ENCODE data around the gene IRAK2.

DNA sequence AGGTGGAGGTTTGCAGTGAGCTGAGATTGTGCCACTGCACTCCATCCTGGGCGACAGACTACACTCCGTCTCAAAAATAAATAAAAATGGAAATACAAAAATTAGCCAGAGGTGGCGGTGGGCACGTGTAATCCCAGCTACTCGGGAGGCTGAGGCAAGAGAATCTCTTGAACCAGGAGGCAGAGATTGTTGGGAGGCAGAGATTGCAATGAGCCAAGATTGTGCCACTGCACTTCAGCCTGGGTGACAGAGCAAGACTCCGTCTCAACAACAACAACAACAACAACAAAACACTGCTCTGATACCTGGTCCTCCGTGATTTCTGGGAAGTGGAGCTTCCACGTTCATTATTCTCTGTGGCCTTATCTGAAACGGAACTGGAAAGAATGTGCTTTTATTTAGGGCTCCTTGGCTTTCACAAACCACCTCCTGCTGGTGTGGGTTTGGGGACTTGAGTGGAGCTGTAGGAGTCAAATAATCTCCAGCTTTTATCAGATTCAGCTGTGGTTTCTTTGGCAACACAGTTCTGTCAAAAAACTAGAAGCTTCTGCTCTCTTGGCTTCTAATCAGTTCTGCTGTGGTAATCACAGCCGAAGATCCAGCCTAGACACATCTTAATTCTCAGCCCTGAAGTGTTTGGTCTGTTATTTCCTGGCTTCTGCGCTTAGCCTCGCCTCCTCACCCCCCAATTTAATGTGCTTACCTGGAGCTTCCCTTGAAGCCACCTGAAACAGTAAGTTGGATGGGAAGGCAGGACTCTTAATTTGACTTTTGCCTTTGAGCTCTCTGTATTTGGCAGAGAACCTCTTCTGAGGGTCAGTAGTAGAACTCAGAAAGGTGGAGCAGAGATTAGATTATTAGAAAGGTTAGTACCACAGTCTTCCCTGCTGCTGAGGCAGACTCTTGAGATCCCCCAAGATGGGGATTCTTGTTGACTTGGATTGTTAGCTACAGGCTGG lies 21.4 kb downstream of the IRAK2 start:
- TF ChIP-seq POLR2A (IDR thresholded peaks at IDR 0.05; ENCODE audit: low read depth, low read length) (no peak), POLR2AphosphoS5 (IDR thresholded peaks at IDR 0.05; ENCODE audit: low read depth, low read length) (no peak)

All from GM12891 (cell line).